Measurements from ENCODE around the gene PLCB4.

PLCB4 gene

DNA sequence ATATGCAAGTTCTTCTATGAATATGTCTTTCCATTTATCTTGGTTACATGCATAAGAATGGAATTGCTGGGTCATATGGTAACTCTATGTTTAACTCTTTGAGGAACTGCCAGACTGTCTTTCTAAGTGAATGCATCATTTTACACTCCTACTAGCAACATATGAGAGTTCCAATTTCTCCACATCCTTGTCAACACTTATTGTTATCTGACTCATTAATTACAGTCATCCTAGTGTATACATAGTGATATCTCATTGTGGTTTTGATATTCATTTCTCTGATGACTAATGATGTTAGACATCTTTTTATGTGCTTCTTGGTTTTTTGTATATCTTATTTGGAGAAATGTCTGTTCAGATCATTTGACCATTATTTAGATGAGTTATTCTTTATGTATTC is 348.8 kb downstream of the PLCB4 start:
- no peak overlapping the region for H3K4me3 ChIP-seq (replicated peaks; ENCODE audit: low read depth, low read length)
- TF ChIP-seq, protein P1, sequence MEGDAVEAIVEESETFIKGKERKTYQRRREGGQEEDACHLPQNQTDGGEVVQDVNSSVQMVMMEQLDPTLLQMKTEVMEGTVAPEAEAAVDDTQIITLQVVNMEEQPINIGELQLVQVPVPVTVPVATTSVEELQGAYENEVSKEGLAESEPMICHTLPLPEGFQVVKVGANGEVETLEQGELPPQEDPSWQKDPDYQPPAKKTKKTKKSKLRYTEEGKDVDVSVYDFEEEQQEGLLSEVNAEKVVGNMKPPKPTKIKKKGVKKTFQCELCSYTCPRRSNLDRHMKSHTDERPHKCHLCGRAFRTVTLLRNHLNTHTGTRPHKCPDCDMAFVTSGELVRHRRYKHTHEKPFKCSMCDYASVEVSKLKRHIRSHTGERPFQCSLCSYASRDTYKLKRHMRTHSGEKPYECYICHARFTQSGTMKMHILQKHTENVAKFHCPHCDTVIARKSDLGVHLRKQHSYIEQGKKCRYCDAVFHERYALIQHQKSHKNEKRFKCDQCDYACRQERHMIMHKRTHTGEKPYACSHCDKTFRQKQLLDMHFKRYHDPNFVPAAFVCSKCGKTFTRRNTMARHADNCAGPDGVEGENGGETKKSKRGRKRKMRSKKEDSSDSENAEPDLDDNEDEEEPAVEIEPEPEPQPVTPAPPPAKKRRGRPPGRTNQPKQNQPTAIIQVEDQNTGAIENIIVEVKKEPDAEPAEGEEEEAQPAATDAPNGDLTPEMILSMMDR (IDR thresholded peaks at IDR 0.05; ENCODE audit: low read depth, low read length, missing control alignments), result no peak
- DNase-seq (ENCODE audit: extremely low read depth, low read depth), result no peak

DNA sequence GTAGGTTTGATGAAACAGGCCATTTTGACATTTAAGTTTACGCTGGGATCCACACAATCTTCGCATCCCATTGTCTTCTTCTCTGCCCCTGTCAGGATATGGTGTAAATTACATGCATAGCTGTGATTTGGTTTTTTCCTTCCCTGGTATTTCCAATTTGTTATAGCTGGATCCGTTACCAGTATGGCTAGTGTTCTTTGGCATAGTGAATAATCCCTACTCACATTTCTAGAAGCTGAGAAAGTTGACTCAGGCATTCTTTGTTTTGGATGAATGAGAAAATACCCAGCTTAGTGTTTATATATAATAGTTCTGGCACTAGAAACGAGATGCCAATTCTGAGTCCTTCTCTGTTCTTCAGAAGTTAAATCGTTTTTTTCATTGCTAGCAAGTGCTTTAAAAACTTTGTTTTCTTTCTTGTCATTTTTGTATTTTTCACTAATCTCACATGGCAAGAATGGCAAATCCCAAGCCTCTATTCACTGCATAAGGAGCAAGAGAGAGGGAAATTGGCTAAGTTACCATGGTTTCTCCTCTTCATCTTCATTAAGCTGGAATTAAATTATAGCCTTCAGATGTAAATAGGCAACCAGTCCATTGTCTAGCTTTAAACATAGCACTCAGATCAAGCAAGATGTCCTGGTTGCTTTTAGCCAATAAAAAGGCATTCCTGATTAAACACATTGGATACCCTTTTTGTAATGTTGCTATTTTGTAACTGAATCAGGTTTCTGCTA is 353.6 kb downstream of the PLCB4 start:
- TF ChIP-seq, protein P1 (IDR thresholded peaks at IDR 0.05; ENCODE audit: low read depth, low read length, missing control alignments), result no peak
- H3K4me3 ChIP-seq (replicated peaks; ENCODE audit: low read depth, low read length), result no peak overlapping the region
- no peak for DNase-seq (ENCODE audit: extremely low read depth, low read depth)

DNA sequence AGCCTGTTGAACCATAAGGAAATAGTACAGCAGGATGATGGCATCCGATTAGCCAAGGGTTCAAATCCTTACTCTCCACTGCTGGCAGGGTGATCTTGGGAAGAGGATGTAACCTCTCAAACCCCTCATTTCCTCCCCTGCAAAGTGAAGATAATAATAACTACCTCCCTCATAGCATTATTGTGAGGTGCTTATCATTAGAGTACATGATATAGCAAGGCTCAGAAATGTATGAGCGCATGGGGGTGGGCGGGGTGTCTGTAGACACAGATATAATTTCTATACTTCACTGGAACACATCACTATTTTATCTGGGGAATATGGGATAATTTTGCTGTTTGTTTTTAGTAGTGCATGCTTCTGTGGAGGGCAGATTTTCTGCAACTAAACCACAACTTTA is 355.7 kb downstream of the PLCB4 start:
- no peak for DNase-seq (ENCODE audit: extremely low read depth, low read depth)

DNA sequence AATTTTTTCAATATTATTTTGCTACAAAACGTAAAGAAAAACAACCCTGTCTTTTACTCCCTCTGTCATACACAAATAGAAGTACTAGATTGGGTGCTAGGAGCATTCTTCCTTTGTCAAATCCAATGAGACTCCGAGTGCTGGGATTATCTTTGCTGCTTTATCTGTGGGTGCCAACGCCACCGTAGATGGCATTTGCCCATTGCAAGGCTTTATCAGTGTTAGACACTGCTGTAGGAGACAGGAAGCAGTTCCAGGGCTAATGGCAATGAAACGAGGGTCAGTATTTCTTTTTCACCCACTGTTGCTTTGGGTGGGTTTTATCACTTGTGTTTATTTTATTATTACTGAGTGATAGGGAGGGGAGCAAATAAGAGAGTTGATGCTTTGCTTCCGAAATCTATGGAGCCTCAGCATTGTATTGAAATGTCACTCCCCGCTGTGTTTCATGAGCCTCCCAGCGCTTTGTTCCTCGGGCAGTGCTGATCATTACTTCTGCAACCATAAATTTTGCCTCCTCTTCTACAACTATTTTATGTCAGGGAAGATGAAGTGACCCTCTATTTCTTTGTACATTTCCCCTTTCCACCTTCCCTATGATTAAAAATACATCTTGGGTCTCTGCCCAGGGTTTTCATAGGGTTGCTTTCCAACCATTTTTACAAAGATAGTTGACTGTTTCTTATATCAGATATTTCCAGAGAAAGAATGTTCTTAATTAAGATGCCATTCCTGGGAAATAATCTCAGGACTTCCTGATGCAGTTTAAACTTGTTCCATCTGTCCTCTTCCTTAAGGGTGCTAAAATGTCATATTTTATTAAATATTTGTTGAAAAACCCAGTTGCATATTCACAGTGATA is 358.8 kb downstream of the PLCB4 start:
- TF ChIP-seq, protein P1 (IDR thresholded peaks at IDR 0.05; ENCODE audit: low read depth, low read length, missing control alignments), result no peak
- no peak overlapping the region for H3K4me3 ChIP-seq (replicated peaks; ENCODE audit: low read depth, low read length)
- no peak for DNase-seq (ENCODE audit: extremely low read depth, low read depth)

More for the DNA sequence above, 355.7 kb downstream of the PLCB4 start:
- H3K4me3 ChIP-seq (replicated peaks; ENCODE audit: low read depth, low read length), result no peak overlapping the region
- TF ChIP-seq, protein P1 (IDR thresholded peaks at IDR 0.05; ENCODE audit: low read depth, low read length, missing control alignments), result no peak

DNA sequence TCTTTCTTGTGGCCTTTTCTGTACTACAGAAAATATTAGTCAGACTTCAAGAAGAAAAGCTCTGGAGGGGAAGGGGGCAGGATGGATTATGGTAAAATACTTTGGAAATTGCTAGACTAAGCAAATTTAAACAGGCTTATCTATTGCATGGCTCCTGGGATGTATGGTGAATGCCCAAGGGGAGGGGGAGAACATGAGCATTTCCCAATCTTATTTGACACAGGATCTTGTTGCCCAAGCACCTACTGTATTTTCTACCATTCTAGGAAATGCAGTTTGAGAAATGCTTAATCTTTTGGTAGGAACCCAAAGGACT is 359.4 kb downstream of the PLCB4 start:
- H3K4me3 ChIP-seq (replicated peaks; ENCODE audit: low read depth, low read length), result no peak overlapping the region
- TF ChIP-seq, protein P1 (IDR thresholded peaks at IDR 0.05; ENCODE audit: low read depth, low read length, missing control alignments), result no peak
- no peak for DNase-seq (ENCODE audit: extremely low read depth, low read depth)

DNA sequence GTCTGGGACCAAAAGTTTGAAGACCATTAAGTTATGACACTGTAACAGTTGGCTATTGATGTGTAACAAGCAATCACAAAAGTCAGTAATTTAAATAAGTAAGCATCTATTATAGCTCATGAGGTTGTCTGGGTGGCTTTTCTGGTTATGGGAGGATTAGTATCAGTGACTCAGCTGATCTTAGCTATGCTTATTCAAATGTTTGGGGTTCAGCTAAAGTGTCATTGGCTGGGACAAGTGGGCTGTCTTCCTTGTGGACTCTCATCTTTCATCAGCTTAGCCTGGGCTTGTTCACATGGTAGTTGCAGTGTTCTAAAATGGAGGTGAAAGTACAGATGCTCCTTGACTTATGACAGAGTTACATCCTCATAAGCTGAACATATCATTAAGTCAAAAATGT is 370.9 kb downstream of the PLCB4 start:
- TF ChIP-seq, protein P1 (IDR thresholded peaks at IDR 0.05; ENCODE audit: low read depth, low read length, missing control alignments), result no peak
- no peak for DNase-seq (ENCODE audit: extremely low read depth, low read depth)
- H3K4me3 ChIP-seq (replicated peaks; ENCODE audit: low read depth, low read length), result no peak overlapping the region

Data from HFF-Myc (cell line).